Muscle of leg (tissue), 11 donors: ENCODE data around the gene NFKB1. TPM values are rescaled to one million over a fixed set of nuclear protein-coding genes. Genes with fewer than 3 reads are reported as not detected.

Experiments used
- DNase-seq: peaks from one replicate; pipeline ENCODE4 v3.0.0; 2013
- H3K27ac ChIP-seq: one replicate; pipeline ENCODE4 v1.5.1; 2013; ENCODE audit warnings: mild to moderate bottlenecking, low read length, control low read depth
- H3K27me3 ChIP-seq: one replicate; pipeline ENCODE4 v1.6.1; 2013; ENCODE audit warnings: low read length; ENCODE audit not compliant: control insufficient read depth, insufficient read depth
- H3K36me3 ChIP-seq: one replicate; pipeline ENCODE4 v1.6.1; 2013; ENCODE audit warnings: low read length; ENCODE audit not compliant: control insufficient read depth, insufficient read depth
- H3K4me1 ChIP-seq: one replicate; pipeline ENCODE4 v1.6.1; 2013; ENCODE audit warnings: low read length; ENCODE audit not compliant: control insufficient read depth, insufficient read depth
- H3K4me3 ChIP-seq: one replicate; pipeline ENCODE4 v1.5.1; 2013; ENCODE audit warnings: low read length, control low read depth
- H3K9me3 ChIP-seq: replicated peaks from 2 replicates; pipeline ENCODE4 v1.6.1; 2013; ENCODE audit warnings: low read depth, low read length; ENCODE audit not compliant: control insufficient read depth
- WGBS: methylation state at CpG from one replicate; pipeline ENCODE4 v1.1.5; 2013; ENCODE audit warnings: missing lambda C conversion rate; ENCODE audit not compliant: insufficient coverage; 5-methylcytosine and 5-hydroxymethylcytosine counted together
- polyA plus RNA-seq, 8 donors: library from polyadenylated mRNA; unstranded; fragments of 120-200 nt; gene quantifications; one replicate each; pipeline versions ENCODE4 v1.2.1 to v1.2.3, GENCODE V29; 2013; ENCODE audit warnings: inconsistent platforms in 1 of 8, low replicate concordance in 1 of 8; ENCODE audit not compliant: insufficient read length in 8 of 8, insufficient read depth in 1 of 8
- total RNA-seq: library from RNA; stranded (reverse); fragments of 120-200 nt; gene quantifications from one replicate; pipeline ENCODE4 v1.2.4, GENCODE V29; 2013

Gene NFKB1
- total and polyA plus RNA-seq, 9 donors: 16.4 to 26.2 (median 19.5) TPM

GRCh38 chr4:102493794-102494193 is 7.4 kb upstream of the NFKB1 start:
- WGBS: no CpG with 5 or more reads among the region's 1 CpG
- DNase-seq: no peak
- Histone ChIP-seq H3K4me3 (no peak overlapping the region), H3K36me3 (no peaks in the 10 kb centered on the region), H3K4me1 (no peaks in the 10 kb centered on the region), H3K9me3 (no peaks in the 10 kb centered on the region), H3K27ac (no peak overlapping the region), H3K27me3 (no peaks in the 10 kb centered on the region)

GRCh38 chr4:102494603-102495002 is 6.6 kb upstream of the NFKB1 start:
- Histone ChIP-seq H3K27me3 (no peaks in the 10 kb centered on the region), H3K27ac (no peak overlapping the region), H3K4me1 (no peaks in the 10 kb centered on the region), H3K4me3 (no peak overlapping the region), H3K36me3 (no peaks in the 10 kb centered on the region), H3K9me3 (no peaks in the 10 kb centered on the region)
- DNase-seq: no peak
- WGBS: no CpG with 5 or more reads among the region's 1 CpG

GRCh38 chr4:102497986-102498385 is 3.2 kb upstream of the NFKB1 start:
- no peaks in the 10 kb centered on the region for H3K36me3 ChIP-seq
- WGBS: no CpG with 5 or more reads among the region's 2 CpGs
- peaks cover 8% of the 10 kb centered on the region for H3K4me1 ChIP-seq
- no peak overlapping the region for H3K4me3 ChIP-seq
- DNase-seq: no peak
- H3K9me3 ChIP-seq: no peaks in the 10 kb centered on the region
- H3K27me3 ChIP-seq: no peaks in the 10 kb centered on the region
- no peak overlapping the region for H3K27ac ChIP-seq

GRCh38 chr4:102500352-102500695 is 835 bp upstream of the NFKB1 start:
- DNase-seq: peak; percentile 30

GRCh38 chr4:102501447-102501696 is 213 bp downstream of the NFKB1 start:
- peak overlapping the region; percentile 98 for H3K27ac ChIP-seq
- H3K9me3 ChIP-seq: no peaks in the 10 kb centered on the region
- H3K36me3 ChIP-seq: no peaks in the 10 kb centered on the region
- H3K4me3 ChIP-seq: peak overlapping the region; percentile 87
- peaks cover 8% of the 10 kb centered on the region for H3K4me1 ChIP-seq
- H3K27me3 ChIP-seq: no peaks in the 10 kb centered on the region
- DNase-seq: no peak
- under 1% methylated on average over 44 of the region's 44 CpGs for WGBS

More at GRCh38 chr4:102500352-102500695, 835 bp upstream of the NFKB1 start:
- Histone ChIP-seq H3K27me3 (no peaks in the 10 kb centered on the region), H3K9me3 (no peaks in the 10 kb centered on the region), H3K36me3 (no peaks in the 10 kb centered on the region), H3K4me3 (peak overlapping the region; percentile 75), H3K4me1 (peaks cover 8% of the 10 kb centered on the region), H3K27ac (peak overlapping the region; percentile 96)
- no CpG with 5 or more reads among the region's 3 CpGs for WGBS

GRCh38 chr4:102502543-102502818 is 1.3 kb downstream of the NFKB1 start:
- H3K4me1 ChIP-seq: peaks cover 8% of the 10 kb centered on the region
- no CpG with 5 or more reads among the region's 1 CpG for WGBS

GRCh38 chr4:102503301-102503746 is 2.2 kb downstream of the NFKB1 start:
- Histone ChIP-seq H3K27me3 (no peaks in the 10 kb centered on the region), H3K9me3 (no peaks in the 10 kb centered on the region), H3K4me3 (no peak overlapping the region), H3K4me1 (peaks cover 8% of the 10 kb centered on the region), H3K36me3 (no peaks in the 10 kb centered on the region), H3K27ac (no peak overlapping the region)
- no peak for DNase-seq
- no CpG with 5 or more reads among the region's 3 CpGs for WGBS

More at GRCh38 chr4:102502543-102502818, 1.3 kb downstream of the NFKB1 start:
- Histone ChIP-seq H3K4me3 (peak overlapping the region; percentile 87), H3K27ac (peak overlapping the region; percentile 98), H3K9me3 (no peaks in the 10 kb centered on the region), H3K36me3 (no peaks in the 10 kb centered on the region), H3K27me3 (no peaks in the 10 kb centered on the region)
- no peak for DNase-seq

GRCh38 chr4:102503831-102504786 is 3.0 kb downstream of the NFKB1 start:
- H3K36me3 ChIP-seq: no peaks in the 10 kb centered on the region
- no peak overlapping the region for H3K4me3 ChIP-seq
- no peaks in the 10 kb centered on the region for H3K9me3 ChIP-seq
- H3K27me3 ChIP-seq: no peaks in the 10 kb centered on the region
- WGBS: 60% methylated on average over 1 of the region's 5 CpGs
- no peak overlapping the region for H3K27ac ChIP-seq
- DNase-seq: no peak
- H3K4me1 ChIP-seq: peaks cover 8% of the 10 kb centered on the region

- Histone ChIP-seq H3K27ac (no peak overlapping the region), H3K36me3 (no peaks in the 10 kb centered on the region), H3K27me3 (no peaks in the 10 kb centered on the region), H3K4me3 (no peak overlapping the region), H3K9me3 (no peaks in the 10 kb centered on the region), H3K4me1 (peaks cover 7% of the 10 kb centered on the region)
- no CpG with 5 or more reads among the region's 1 CpG for WGBS
- no peak for DNase-seq
These were observed 3.8 kb downstream of the NFKB1 start for GRCh38 chr4:102504941-102505340.

- WGBS: no CpG with 5 or more reads among the region's 2 CpGs
- H3K4me1 ChIP-seq: peaks cover 1% of the 10 kb centered on the region
- DNase-seq: no peak
These were observed 4.5 kb downstream of the NFKB1 start for GRCh38 chr4:102505708-102506107.

GRCh38 chr4:102506523-102506922 is 5.4 kb downstream of the NFKB1 start:
- H3K27me3 ChIP-seq: no peaks in the 10 kb centered on the region
- no CpG with 5 or more reads among the region's 1 CpG for WGBS
- H3K27ac ChIP-seq: no peak overlapping the region
- H3K36me3 ChIP-seq: no peaks in the 10 kb centered on the region
- DNase-seq: no peak
- no peak overlapping the region for H3K4me3 ChIP-seq
- no peaks in the 10 kb centered on the region for H3K4me1 ChIP-seq
- no peaks in the 10 kb centered on the region for H3K9me3 ChIP-seq

More at GRCh38 chr4:102505708-102506107, 4.5 kb downstream of the NFKB1 start:
- Histone ChIP-seq H3K4me3 (no peak overlapping the region), H3K27me3 (no peaks in the 10 kb centered on the region), H3K27ac (no peak overlapping the region), H3K36me3 (no peaks in the 10 kb centered on the region), H3K9me3 (no peaks in the 10 kb centered on the region)
